Neuronal stem cell (in vitro differentiated cells): ENCODE measurements around the gene HS3ST1.

ENCODE experiments used
- DNase-seq: peaks from one replicate; pipeline ENCODE4 v3.0.0-alpha.2; 2013; ENCODE audit warnings: low spot score
- H2AFZ ChIP-seq: one replicate; pipeline ENCODE4 v1.6.1; 2013; ENCODE audit warnings: mild to moderate bottlenecking, low read length, inconsistent platforms
- H2AK5ac ChIP-seq: 2 replicates; pipeline ENCODE4 v1.6.1; 2013; ENCODE audit warnings: low read depth, mild to moderate bottlenecking, inconsistent platforms, low read length, moderate library complexity, mixed read lengths
- H2BK120ac ChIP-seq: 2 replicates; pipeline ENCODE4 v1.6.1; 2013; ENCODE audit warnings: low read depth, mild to moderate bottlenecking, inconsistent platforms, low read length, moderate library complexity, mixed read lengths
- H2BK12ac ChIP-seq: one replicate; pipeline ENCODE4 v1.6.1; 2013; ENCODE audit warnings: low read length, inconsistent platforms
- H2BK15ac ChIP-seq: 2 replicates; pipeline ENCODE4 v1.6.1; 2013; ENCODE audit warnings: mild to moderate bottlenecking, low read length, inconsistent platforms, mixed read lengths
- H2BK5ac ChIP-seq: one replicate; pipeline ENCODE4 v1.6.1; 2013; ENCODE audit warnings: inconsistent platforms, mild to moderate bottlenecking, low read length, moderate library complexity
- H3K14ac ChIP-seq: one replicate; pipeline ENCODE4 v1.6.1; 2013; ENCODE audit warnings: low read length, inconsistent platforms
- H3K18ac ChIP-seq: 2 replicates; pipeline ENCODE4 v1.6.1; 2013; ENCODE audit warnings: low read length, inconsistent platforms
- H3K23ac ChIP-seq: 2 replicates; pipeline ENCODE4 v1.6.1; 2013; ENCODE audit warnings: low read depth, mild to moderate bottlenecking, mixed read lengths, low read length, inconsistent platforms; ENCODE audit not compliant: poor library complexity
- H3K27ac ChIP-seq: replicated peaks from 3 replicates; pipeline ENCODE4 v1.5.1; 2013; ENCODE audit warnings: low read length, inconsistent platforms
- H3K27me3 ChIP-seq, 3 experiments: 2 replicates each; pipeline ENCODE4 v1.6.1; 2013; ENCODE audit warnings: low read length in 3 of 3, mild to moderate bottlenecking in 2 of 3, inconsistent platforms in 1 of 3, low read depth in 1 of 3, mixed read lengths in 1 of 3, moderate library complexity in 1 of 3; ENCODE audit not compliant: control insufficient read depth in 3 of 3, insufficient read depth in 3 of 3
- H3K36me3 ChIP-seq, 2 donors: replicated peaks in 1 of 2; 2 replicates each; pipeline ENCODE4 v1.6.1; 2013; ENCODE audit warnings: low read length in 2 of 2; ENCODE audit not compliant: control insufficient read depth in 2 of 2, insufficient read depth in 2 of 2
- H3K4ac ChIP-seq: 2 replicates; pipeline ENCODE4 v1.6.1; 2013; ENCODE audit warnings: inconsistent platforms, mild to moderate bottlenecking, low read length, moderate library complexity
- H3K4me1 ChIP-seq, 2 donors: 1 replicate in 1 of 2; 2 replicates in 1 of 2; pipeline ENCODE4 v1.6.1; 2013; ENCODE audit warnings: low read length in 2 of 2, low read depth in 1 of 2; ENCODE audit not compliant: control insufficient read depth in 2 of 2, insufficient read depth in 1 of 2
- H3K4me2 ChIP-seq: one replicate; pipeline ENCODE4 v1.6.1; 2013; ENCODE audit warnings: mild to moderate bottlenecking, low read length, inconsistent platforms; ENCODE audit not compliant: insufficient read depth, poor library complexity, severe bottlenecking
- H3K4me3 ChIP-seq, 2 donors: 2 replicates each; pipeline ENCODE4 v1.5.1; 2013; ENCODE audit warnings: low read length in 2 of 2, mild to moderate bottlenecking in 2 of 2, inconsistent platforms in 1 of 2, moderate library complexity in 1 of 2
- H3K79me1 ChIP-seq: one replicate; pipeline ENCODE4 v1.6.1; 2013; ENCODE audit warnings: low read depth, mild to moderate bottlenecking, inconsistent platforms, low read length, moderate library complexity
- H3K9ac ChIP-seq: one replicate; pipeline ENCODE4 v1.6.1; 2013; ENCODE audit warnings: mild to moderate bottlenecking, low read depth, low read length, inconsistent platforms; ENCODE audit not compliant: poor library complexity
- H3K9me3 ChIP-seq, 2 donors: replicated peaks in 1 of 2; 2 replicates each; pipeline versions ENCODE3 to v1.6.1; 2013; ENCODE audit warnings: low read length in 2 of 2, mild to moderate bottlenecking in 2 of 2, inconsistent platforms in 1 of 2, low read depth in 1 of 2, mixed read lengths in 1 of 2, moderate library complexity in 1 of 2; ENCODE audit not compliant: control insufficient read depth in 2 of 2, insufficient read depth in 1 of 2
- H4K8ac ChIP-seq: one replicate; pipeline ENCODE4 v1.6.1; 2013; ENCODE audit warnings: low read depth, mild to moderate bottlenecking, inconsistent platforms, low read length, moderate library complexity
- H4K91ac ChIP-seq: one replicate; pipeline ENCODE4 v1.6.1; 2013; ENCODE audit warnings: low read length, low read depth, mild to moderate bottlenecking, inconsistent platforms; ENCODE audit not compliant: poor library complexity
- WGBS, 2 donors: extraction: QIAGEN DNeasy Blood & Tissue Kit; methylation state at CpG; one replicate each; pipeline ENCODE4 v1.1.7; 2013; ENCODE audit warnings: missing lambda C conversion rate in 2 of 2, mixed read lengths in 1 of 2; ENCODE audit not compliant: insufficient read length in 2 of 2, insufficient replicate concordance in 1 of 2; ENCODE audit errors: extremely low coverage in 2 of 2; 5-methylcytosine and 5-hydroxymethylcytosine counted together

Gene HS3ST1

DNA sequence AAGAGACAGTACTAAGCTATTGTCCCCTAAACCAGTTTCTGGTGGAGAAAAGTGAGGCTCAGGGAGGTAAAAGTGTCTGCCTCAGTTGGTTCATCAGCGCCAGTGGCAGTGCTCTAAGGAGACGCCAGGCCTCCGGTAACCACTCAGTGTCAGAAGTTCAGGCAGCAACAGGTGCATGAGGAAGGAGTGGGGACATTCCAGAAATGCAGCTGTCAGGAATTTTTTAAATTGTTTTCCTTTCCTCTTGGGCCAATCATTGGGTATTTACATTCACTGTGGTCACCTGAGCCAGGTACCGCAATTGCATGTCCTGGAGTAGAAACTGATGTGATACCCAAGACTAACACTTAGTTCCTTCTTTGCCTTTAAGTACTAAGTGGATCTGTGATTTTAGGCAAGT lies 40.2 kb upstream of the HS3ST1 start:
- no peak overlapping the region for H4K91ac ChIP-seq
- no peak overlapping the region for H2BK12ac ChIP-seq
- H3K9me3 ChIP-seq = no peaks in the 10 kb centered on the region
- no peak overlapping the region for H2BK15ac ChIP-seq
- H4K8ac ChIP-seq = no peak overlapping the region
- no peaks in the 10 kb centered on the region for H3K4me1 ChIP-seq
- WGBS, 2 donors = no CpG with 5 or more reads among the region's 4 CpGs
- H2AFZ ChIP-seq = no peak overlapping the region
- H3K14ac ChIP-seq = no peak overlapping the region
- H3K4me3 ChIP-seq = no peak overlapping the region
- H2AK5ac ChIP-seq = no peak overlapping the region
- no peaks in the 10 kb centered on the region for H3K27me3 ChIP-seq
- no peaks in the 10 kb centered on the region for H3K36me3 ChIP-seq
- no peak overlapping the region for H3K4ac ChIP-seq
- H3K4me2 ChIP-seq = no peak overlapping the region
- no peak overlapping the region for H2BK120ac ChIP-seq
- no peak overlapping the region for H3K23ac ChIP-seq
- no peak overlapping the region for H3K27ac ChIP-seq
- no peak overlapping the region for H3K18ac ChIP-seq
- H3K9ac ChIP-seq = no peak overlapping the region
- H3K79me1 ChIP-seq = no peaks in the 10 kb centered on the region
- DNase-seq = no peak
- no peak overlapping the region for H2BK5ac ChIP-seq

GRCh38 chr4:11467931-11468330 lies 39.2 kb upstream of the HS3ST1 start:
- H2BK12ac ChIP-seq = no peak overlapping the region

DNA sequence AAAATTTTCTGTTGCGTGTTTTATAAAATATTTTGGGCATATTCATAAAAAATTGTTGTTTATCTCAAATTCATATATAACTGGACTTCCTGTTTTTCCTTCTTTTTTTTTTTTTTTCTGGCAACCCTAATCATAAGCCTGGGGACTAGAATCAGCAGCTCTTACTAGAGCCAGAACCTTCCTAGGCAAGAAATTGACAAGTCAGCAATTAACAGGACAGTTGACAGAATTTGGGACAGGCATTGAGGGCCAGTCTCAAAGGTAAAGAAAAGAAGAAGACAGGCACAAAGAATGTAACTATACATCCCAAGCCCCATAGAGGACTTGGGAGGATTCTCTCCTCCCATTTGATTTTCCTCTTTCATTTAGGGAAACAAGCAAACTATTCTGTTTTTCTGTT lies 35.0 kb upstream of the HS3ST1 start:
- Histone ChIP-seq H3K4ac (no peak overlapping the region), H2AK5ac (no peak overlapping the region), H4K91ac (no peak overlapping the region), H2AFZ (no peak overlapping the region), H2BK15ac (no peak overlapping the region), H3K79me1 (no peaks in the 10 kb centered on the region), H3K4me1 (no peaks in the 10 kb centered on the region), H4K8ac (no peak overlapping the region), H3K36me3 (no peaks in the 10 kb centered on the region), H3K23ac (no peak overlapping the region), H3K27ac (no peak overlapping the region), H3K4me3 (no peak overlapping the region), H2BK5ac (no peak overlapping the region), H3K14ac (no peak overlapping the region), H3K27me3 (no peaks in the 10 kb centered on the region), H3K9me3 (no peaks in the 10 kb centered on the region), H3K4me2 (no peak overlapping the region), H3K9ac (no peak overlapping the region), H2BK120ac (no peak overlapping the region), H2BK12ac (no peak overlapping the region), H3K18ac (no peak overlapping the region)
- no peak for DNase-seq
- WGBS, 2 donors = no CpG with 5 or more reads among the region's 1 CpG

More at GRCh38 chr4:11467931-11468330, 39.2 kb upstream of the HS3ST1 start:
- H3K23ac ChIP-seq = no peak overlapping the region
- H2BK120ac ChIP-seq = no peak overlapping the region
- H3K9me3 ChIP-seq = no peaks in the 10 kb centered on the region
- no peaks in the 10 kb centered on the region for H3K27me3 ChIP-seq
- no peaks in the 10 kb centered on the region for H3K79me1 ChIP-seq
- H3K4me3 ChIP-seq = no peak overlapping the region
- no peak overlapping the region for H3K14ac ChIP-seq
- no CpG with 5 or more reads among the region's 2 CpGs for WGBS, 2 donors
- H3K4me1 ChIP-seq = no peaks in the 10 kb centered on the region
- peak overlapping the region; percentile 35 for H3K18ac ChIP-seq
- no peak overlapping the region for H2BK5ac ChIP-seq
- H2BK15ac ChIP-seq = no peak overlapping the region
- H3K36me3 ChIP-seq = no peaks in the 10 kb centered on the region
- no peak overlapping the region for H3K4me2 ChIP-seq
- no peak for DNase-seq
- no peak overlapping the region for H3K4ac ChIP-seq
- H2AK5ac ChIP-seq = no peak overlapping the region
- no peak overlapping the region for H3K27ac ChIP-seq
- H3K9ac ChIP-seq = no peak overlapping the region
- no peak overlapping the region for H4K91ac ChIP-seq
- H4K8ac ChIP-seq = no peak overlapping the region
- no peak overlapping the region for H2AFZ ChIP-seq

GRCh38 chr4:11456401-11456800 lies 27.7 kb upstream of the HS3ST1 start:
- H3K36me3 ChIP-seq = no peaks in the 10 kb centered on the region
- no peak overlapping the region for H3K14ac ChIP-seq
- no peak overlapping the region for H2AFZ ChIP-seq
- no peak overlapping the region for H2BK12ac ChIP-seq
- no peak overlapping the region for H2BK120ac ChIP-seq
- no peak overlapping the region for H3K23ac ChIP-seq
- DNase-seq = no peak
- WGBS, 2 donors = no CpG with 5 or more reads among the region's 1 CpG
- H3K27ac ChIP-seq = no peak overlapping the region
- H2BK15ac ChIP-seq = no peak overlapping the region
- no peaks in the 10 kb centered on the region for H3K79me1 ChIP-seq
- H3K4me2 ChIP-seq = no peak overlapping the region
- H4K91ac ChIP-seq = no peak overlapping the region
- no peak overlapping the region for H3K4ac ChIP-seq
- no peak overlapping the region for H3K18ac ChIP-seq
- no peak overlapping the region for H2BK5ac ChIP-seq
- H3K9me3 ChIP-seq = no peaks in the 10 kb centered on the region
- no peak overlapping the region for H3K9ac ChIP-seq
- no peak overlapping the region for H4K8ac ChIP-seq
- H3K4me3 ChIP-seq = no peak overlapping the region
- H3K27me3 ChIP-seq = no peaks in the 10 kb centered on the region
- H2AK5ac ChIP-seq = no peak overlapping the region
- H3K4me1 ChIP-seq = no peaks in the 10 kb centered on the region
